Uterus (tissue), 2 donors: ENCODE results near the gene PDCD7.

Experiments used
- POLR2A ChIP-seq, 2 donors: fragments of 450-650 bp; IDR thresholded peaks; one replicate each; pipeline ENCODE4 v1.6.1; 2016; ENCODE audit warnings: antibody characterized with exemption in 2 of 2, mild to moderate bottlenecking in 1 of 2, moderate library complexity in 1 of 2
- TF ChIP-seq, protein P1 (sequence below), 4 experiments: fragments of 200-600 bp in 2 of 4; fragments of 450-650 bp in 2 of 4; sonication (generic) in 2 of 4; IDR thresholded peaks; one replicate each; pipeline ENCODE4 v1.5.1; 2016 to 2019; ENCODE audit warnings: antibody characterized with exemption in 4 of 4, mild to moderate bottlenecking in 2 of 4, moderate library complexity in 1 of 4

DNA sequence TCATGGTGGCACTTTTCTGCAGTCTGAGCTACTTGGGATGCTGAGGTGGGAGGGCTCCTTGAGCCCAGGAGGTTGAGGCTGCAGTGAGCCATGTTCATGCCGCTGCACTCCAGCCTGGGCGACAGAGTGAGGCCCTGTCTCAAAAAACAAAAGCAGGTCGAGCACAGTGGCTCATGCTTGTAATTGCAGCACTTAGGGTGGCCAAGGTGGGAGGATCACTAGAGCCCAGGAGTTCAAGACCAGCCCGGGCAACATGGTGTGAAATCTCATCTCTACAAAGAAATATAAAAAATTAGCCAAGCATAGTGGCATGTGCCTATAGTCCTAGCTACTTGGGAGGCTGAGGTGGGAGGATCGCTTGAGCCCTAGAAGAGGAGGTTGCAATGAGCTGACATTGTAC is 28.6 kb downstream of the PDCD7 start:
- TF ChIP-seq, protein P1, sequence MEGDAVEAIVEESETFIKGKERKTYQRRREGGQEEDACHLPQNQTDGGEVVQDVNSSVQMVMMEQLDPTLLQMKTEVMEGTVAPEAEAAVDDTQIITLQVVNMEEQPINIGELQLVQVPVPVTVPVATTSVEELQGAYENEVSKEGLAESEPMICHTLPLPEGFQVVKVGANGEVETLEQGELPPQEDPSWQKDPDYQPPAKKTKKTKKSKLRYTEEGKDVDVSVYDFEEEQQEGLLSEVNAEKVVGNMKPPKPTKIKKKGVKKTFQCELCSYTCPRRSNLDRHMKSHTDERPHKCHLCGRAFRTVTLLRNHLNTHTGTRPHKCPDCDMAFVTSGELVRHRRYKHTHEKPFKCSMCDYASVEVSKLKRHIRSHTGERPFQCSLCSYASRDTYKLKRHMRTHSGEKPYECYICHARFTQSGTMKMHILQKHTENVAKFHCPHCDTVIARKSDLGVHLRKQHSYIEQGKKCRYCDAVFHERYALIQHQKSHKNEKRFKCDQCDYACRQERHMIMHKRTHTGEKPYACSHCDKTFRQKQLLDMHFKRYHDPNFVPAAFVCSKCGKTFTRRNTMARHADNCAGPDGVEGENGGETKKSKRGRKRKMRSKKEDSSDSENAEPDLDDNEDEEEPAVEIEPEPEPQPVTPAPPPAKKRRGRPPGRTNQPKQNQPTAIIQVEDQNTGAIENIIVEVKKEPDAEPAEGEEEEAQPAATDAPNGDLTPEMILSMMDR (IDR thresholded peaks at IDR 0.05), result no peak
- TF ChIP-seq POLR2A (IDR thresholded peaks at IDR 0.05), result no peak
